Breast epithelium (tissue), 4 donors: Measurements from ENCODE around the gene IDH3B. TPM values are rescaled to one million over a fixed set of nuclear protein-coding genes. Genes with fewer than 3 reads are reported as not detected.

Source experiments
- DNase-seq, 2 donors: peaks; one replicate each; pipeline ENCODE4 v3.0.0-alpha.2; 2019; ENCODE audit warnings: low spot score in 2 of 2
- H3K27ac ChIP-seq, 2 donors: fragments of 200-600 bp; sonication (generic) in 1 of 2; one replicate each; pipeline ENCODE4 v1.5.1; 2016 to 2019; ENCODE audit warnings: mild to moderate bottlenecking in 1 of 2
- H3K27me3 ChIP-seq, 2 donors: fragments of 200-600 bp; sonication (generic) in 1 of 2; one replicate each; pipeline versions ENCODE4 v1.5.1 to v1.6.0; 2017 to 2019; ENCODE audit warnings: control low read depth in 1 of 2, mild to moderate bottlenecking in 1 of 2
- H3K36me3 ChIP-seq: fragments of 200-600 bp; one replicate; pipeline ENCODE4 v1.5.1; 2019
- H3K4me1 ChIP-seq, 2 donors: fragments of 200-600 bp; sonication (generic); one replicate each; pipeline ENCODE4 v1.5.1; 2016 to 2019; ENCODE audit warnings: control low read depth in 1 of 2
- H3K4me3 ChIP-seq, 3 donors: fragments of 200-600 bp; sonication (generic); 1 replicate in 2 of 3; 2 replicates in 1 of 3; pipeline ENCODE4 v1.5.1; 2016 to 2019; ENCODE audit warnings: mild to moderate bottlenecking in 3 of 3, moderate library complexity in 2 of 3
- H3K9me3 ChIP-seq, 2 donors: fragments of 200-600 bp; sonication (generic) in 1 of 2; one replicate each; pipeline ENCODE4 v1.5.1; 2016 to 2019; ENCODE audit warnings: control low read depth in 1 of 2
- CTCF ChIP-seq, 3 donors: fragments of 450-650 bp; IDR thresholded peaks; one replicate each; pipeline ENCODE4 v1.5.1; 2016 to 2017; ENCODE audit warnings: antibody characterized with exemption in 3 of 3, mild to moderate bottlenecking in 3 of 3, moderate library complexity in 3 of 3
- POLR2A ChIP-seq: fragments of 450-650 bp; IDR thresholded peaks from one replicate; pipeline ENCODE4 v1.6.1; 2016; ENCODE audit warnings: antibody characterized with exemption, mild to moderate bottlenecking, moderate library complexity
- POLR2AphosphoS5 ChIP-seq, 3 donors: sonication (generic); formaldehyde crosslinking; IDR thresholded peaks; one replicate each; pipeline ENCODE4 v1.6.1; 2017; ENCODE audit warnings: antibody characterized with exemption in 3 of 3
- intact Hi-C: fragments of 100-400 bp; cut with DNase I; formaldehyde crosslinking; loops from one replicate; pipeline ENCODE4 v1.15.1; 2023; ENCODE audit warnings: low total_unique reads
- total RNA-seq, 3 donors: library from RNA; depleted of rRNA; stranded (reverse); fragments of >200 nt; gene quantifications; one replicate each; pipeline ENCODE4 v1.1.0, GENCODE V29; 2016

The IDH3B gene
- total RNA-seq, 3 donors from 2014 or later: 114 to 119 (median 115) TPM

GRCh38 chr20:2680046-2680445 lies 16.0 kb upstream of the IDH3B start:
- Histone ChIP-seq H3K27me3 (no peaks in the 10 kb centered on the region), H3K4me1 (no peaks in the 10 kb centered on the region), H3K4me3 (no peak overlapping the region), H3K9me3 (no peaks in the 10 kb centered on the region), H3K27ac (no peak overlapping the region), H3K36me3 (no peaks in the 10 kb centered on the region)
- TF ChIP-seq CTCF (IDR thresholded peaks at IDR 0.05): no peak
- no peak for TF ChIP-seq POLR2A
- TF ChIP-seq POLR2AphosphoS5 (IDR thresholded peaks at IDR 0.05): no peak
- DNase-seq: no peak
- intact Hi-C loops: no loop called here

GRCh38 chr20:2673453-2673852 lies 9.4 kb upstream of the IDH3B start:
- no peaks in the 10 kb centered on the region for H3K9me3 ChIP-seq
- intact Hi-C loops: no loop called here

GRCh38 chr20:2672446-2672845 lies 8.4 kb upstream of the IDH3B start:
- H3K9me3 ChIP-seq: no peaks in the 10 kb centered on the region
- H3K36me3 ChIP-seq: no peaks in the 10 kb centered on the region
- H3K27me3 ChIP-seq: no peaks in the 10 kb centered on the region
- DNase-seq: no peak
- H3K27ac ChIP-seq: no peak overlapping the region
- H3K4me3 ChIP-seq: no peak overlapping the region
- H3K4me1 ChIP-seq: no peaks in the 10 kb centered on the region
- intact Hi-C loops: no loop called here
- TF ChIP-seq POLR2A (no peak), POLR2AphosphoS5 (IDR thresholded peaks at IDR 0.05) (no peak), CTCF (IDR thresholded peaks at IDR 0.05) (no peak)

More at GRCh38 chr20:2673453-2673852, 9.4 kb upstream of the IDH3B start:
- Histone ChIP-seq H3K27me3 (no peaks in the 10 kb centered on the region), H3K4me1 (no peaks in the 10 kb centered on the region), H3K27ac (no peak overlapping the region), H3K36me3 (no peaks in the 10 kb centered on the region), H3K4me3 (no peak overlapping the region)
- no peak for DNase-seq
- TF ChIP-seq POLR2AphosphoS5 (IDR thresholded peaks at IDR 0.05) (no peak), POLR2A (no peak), CTCF (IDR thresholded peaks at IDR 0.05) (no peak)

GRCh38 chr20:2671977-2672376 lies 8.0 kb upstream of the IDH3B start:
- no peak for DNase-seq
- TF ChIP-seq POLR2A (no peak), POLR2AphosphoS5 (IDR thresholded peaks at IDR 0.05) (no peak), CTCF (IDR thresholded peaks at IDR 0.05) (no peak)
- Histone ChIP-seq H3K4me1 (no peaks in the 10 kb centered on the region), H3K36me3 (no peaks in the 10 kb centered on the region), H3K27me3 (no peaks in the 10 kb centered on the region), H3K27ac (no peak overlapping the region), H3K4me3 (no peak overlapping the region), H3K9me3 (no peaks in the 10 kb centered on the region)
- intact Hi-C loops: no loop called here

- Histone ChIP-seq H3K9me3 (no peaks in the 10 kb centered on the region), H3K27ac (peak overlapping the region; percentile 94), H3K4me3 (peak overlapping the region; percentile 82 to 98 (median 84)), H3K4me1 (no peaks in the 10 kb centered on the region), H3K36me3 (peaks cover 5% of the 10 kb centered on the region), H3K27me3 (no peaks in the 10 kb centered on the region)
- intact Hi-C loops: no loop called here
- no peak for TF ChIP-seq POLR2A
- TF ChIP-seq CTCF (IDR thresholded peaks at IDR 0.05): no peak
- no peak for TF ChIP-seq POLR2AphosphoS5 (IDR thresholded peaks at IDR 0.05)
- no peak for DNase-seq
These were observed 591 bp downstream of the IDH3B start for GRCh38 chr20:2663364-2663886.
